ENCODE measurements around the gene ANKHD1.

GRCh38 chr5:140365941-140366340, 35.7 kb upstream of the ANKHD1 start:
- TF ChIP-seq CTCF (IDR thresholded peaks at IDR 0.05) (no peak), POLR2A (IDR thresholded peaks at IDR 0.05) (no peak), EP300 (IDR thresholded peaks at IDR 0.05; ENCODE audit: low read depth) (no peak), POLR2AphosphoS5 (IDR thresholded peaks at IDR 0.05) (no peak)

Measured in transverse colon (tissue), 4 donors.